ENCODE results near the gene G3BP2.

G3BP2 gene

DNA sequence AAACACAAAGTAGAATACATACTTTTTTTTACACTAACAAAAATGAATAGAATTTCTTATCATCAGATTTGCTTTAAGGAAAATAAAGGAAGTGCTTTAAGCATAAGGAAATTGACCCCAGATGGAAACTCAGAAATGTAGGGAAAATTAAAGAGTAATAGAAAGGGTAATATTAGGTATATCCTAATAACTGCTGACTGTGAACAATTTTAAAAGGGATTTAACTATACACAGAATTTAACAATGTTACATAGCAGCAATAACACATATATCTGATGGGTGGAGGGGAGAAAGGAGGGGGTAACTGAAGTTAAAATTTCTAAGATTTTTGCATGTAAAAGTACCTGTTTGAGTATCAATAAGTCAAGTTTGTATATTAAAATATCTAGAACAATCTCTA lies 51.5 kb downstream of the G3BP2 start:
- H3K4me3 ChIP-seq (ENCODE audit: low read length in 2 of 2), result no peak overlapping the region
- H3K27me3 ChIP-seq (ENCODE audit: control insufficient read depth in 1 of 2, insufficient read depth in 2 of 2, low read length in 2 of 2), result no peaks in the 10 kb centered on the region
- no peak overlapping the region for H3K9ac ChIP-seq (ENCODE audit: low read length in 2 of 2)
- H3K9me3 ChIP-seq (ENCODE audit: control insufficient read depth in 2 of 2, low read length in 2 of 2), result no peaks in the 10 kb centered on the region
- no peaks in the 10 kb centered on the region for H3K4me1 ChIP-seq (ENCODE audit: control insufficient read depth, insufficient read depth, low read length)
- H3K36me3 ChIP-seq (ENCODE audit: control insufficient read depth in 2 of 2, insufficient read depth in 2 of 2, low read length in 2 of 2), result peaks cover 0 to 2% of the 10 kb centered on the region in 2 donors
- H3K27ac ChIP-seq (ENCODE audit: low read length), result no peak overlapping the region

DNA sequence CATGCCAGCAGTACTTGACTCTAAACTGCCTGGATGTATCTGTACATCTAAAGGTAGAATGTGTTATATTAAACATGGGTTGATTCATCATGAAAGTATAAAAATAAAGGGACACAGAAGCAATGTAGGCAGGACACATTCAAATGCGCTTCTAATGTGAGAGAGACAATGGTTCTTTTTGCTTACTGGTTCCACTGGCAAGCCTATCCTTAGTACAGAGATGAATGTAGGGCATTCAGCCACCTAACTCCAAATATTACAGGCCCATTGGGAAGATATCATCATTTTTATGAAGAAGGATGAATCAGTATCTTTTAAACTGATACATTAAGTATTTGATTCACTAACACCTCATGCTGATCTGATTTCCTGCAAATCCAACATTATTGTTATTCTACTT lies 60.9 kb downstream of the G3BP2 start:
- Histone ChIP-seq H3K27me3 (ENCODE audit: control insufficient read depth in 1 of 2, insufficient read depth in 2 of 2, low read length in 2 of 2) (no peaks in the 10 kb centered on the region), H3K4me1 (ENCODE audit: control insufficient read depth, insufficient read depth, low read length) (no peaks in the 10 kb centered on the region), H3K27ac (ENCODE audit: low read length) (no peak overlapping the region), H3K36me3 (ENCODE audit: control insufficient read depth in 2 of 2, insufficient read depth in 2 of 2, low read length in 2 of 2) (no peaks in the 10 kb centered on the region), H3K4me3 (ENCODE audit: low read length in 2 of 2) (no peak overlapping the region), H3K9ac (ENCODE audit: low read length in 2 of 2) (no peak overlapping the region), H3K9me3 (ENCODE audit: control insufficient read depth in 2 of 2, low read length in 2 of 2) (no peaks in the 10 kb centered on the region)

DNA sequence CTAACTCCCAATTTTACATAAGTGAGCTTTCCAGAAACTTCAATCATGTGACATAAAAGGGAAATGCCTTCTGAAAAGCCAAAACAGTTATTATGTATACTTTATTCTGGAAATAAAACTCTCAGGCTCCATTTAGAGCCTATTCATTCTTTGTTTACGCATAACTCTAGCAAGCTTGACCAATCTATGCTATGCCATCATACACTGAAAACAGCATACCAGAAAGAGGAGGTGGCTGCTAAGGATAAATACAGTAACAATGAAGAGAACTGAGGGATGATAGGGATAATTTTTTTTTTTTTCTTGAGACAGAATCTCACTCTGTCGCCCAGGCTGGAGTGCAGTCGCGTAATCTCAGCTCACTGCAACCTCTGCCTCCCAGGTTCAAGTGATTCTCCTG lies 67.3 kb downstream of the G3BP2 start:
- Histone ChIP-seq H3K27ac (ENCODE audit: low read length) (no peak overlapping the region), H3K9me3 (ENCODE audit: control insufficient read depth in 2 of 2, low read length in 2 of 2) (no peaks in the 10 kb centered on the region), H3K36me3 (ENCODE audit: control insufficient read depth in 2 of 2, insufficient read depth in 2 of 2, low read length in 2 of 2) (no peaks in the 10 kb centered on the region), H3K9ac (ENCODE audit: low read length in 2 of 2) (no peak overlapping the region), H3K27me3 (ENCODE audit: control insufficient read depth in 1 of 2, insufficient read depth in 2 of 2, low read length in 2 of 2) (no peaks in the 10 kb centered on the region), H3K4me1 (ENCODE audit: control insufficient read depth, insufficient read depth, low read length) (no peaks in the 10 kb centered on the region), H3K4me3 (ENCODE audit: low read length in 2 of 2) (no peak overlapping the region)

DNA sequence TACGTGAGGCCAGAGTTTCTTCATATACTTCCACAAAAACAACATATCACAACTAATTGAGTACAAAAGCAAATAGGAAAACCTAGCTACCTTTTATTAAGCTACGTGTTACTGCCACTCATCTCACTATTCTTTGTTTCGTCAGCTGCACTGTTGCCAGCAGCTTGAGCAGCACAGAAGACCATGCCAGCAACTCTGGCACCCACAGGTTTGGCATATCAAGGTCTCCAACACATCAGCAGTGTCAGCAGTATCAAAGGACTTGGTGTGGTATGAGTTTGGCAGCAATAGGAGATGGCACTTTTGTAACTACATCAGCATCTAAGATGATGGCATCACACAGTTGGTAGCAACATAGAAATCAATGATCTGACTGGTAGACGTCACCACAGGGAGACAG lies 73.6 kb downstream of the G3BP2 start:
- H3K27me3 ChIP-seq (ENCODE audit: control insufficient read depth in 1 of 2, insufficient read depth in 2 of 2, low read length in 2 of 2), result no peaks in the 10 kb centered on the region
- no peak overlapping the region for H3K4me3 ChIP-seq (ENCODE audit: low read length in 2 of 2)
- no peaks in the 10 kb centered on the region for H3K4me1 ChIP-seq (ENCODE audit: control insufficient read depth, insufficient read depth, low read length)
- H3K9me3 ChIP-seq (ENCODE audit: control insufficient read depth in 2 of 2, low read length in 2 of 2), result no peaks in the 10 kb centered on the region
- H3K36me3 ChIP-seq (ENCODE audit: control insufficient read depth in 2 of 2, insufficient read depth in 2 of 2, low read length in 2 of 2), result peaks cover 6 to 16% of the 10 kb centered on the region in 2 donors
- H3K9ac ChIP-seq (ENCODE audit: low read length in 2 of 2), result no peak overlapping the region
- H3K27ac ChIP-seq (ENCODE audit: low read length), result no peak overlapping the region

DNA sequence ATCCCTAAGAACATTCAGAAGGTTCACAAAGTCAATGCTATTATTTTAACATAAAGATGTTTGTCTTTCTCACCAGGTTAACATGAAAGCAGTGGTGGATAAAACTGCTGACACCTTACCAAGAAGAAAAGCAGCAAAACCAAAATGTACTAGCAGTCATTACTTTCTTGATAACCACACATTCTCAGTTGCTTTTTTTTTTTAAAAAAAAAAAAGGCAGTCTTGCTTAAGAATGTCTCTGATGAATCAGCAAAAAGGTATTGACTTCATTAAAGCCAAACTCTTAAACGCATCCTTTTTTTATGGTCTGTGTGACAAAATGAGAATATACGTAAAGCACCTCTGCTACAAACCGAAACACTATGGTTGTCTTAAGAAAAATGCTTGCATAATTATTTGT lies 74.8 kb downstream of the G3BP2 start:
- no peak overlapping the region for H3K9ac ChIP-seq (ENCODE audit: low read length in 2 of 2)
- H3K27ac ChIP-seq (ENCODE audit: low read length), result no peak overlapping the region

DNA sequence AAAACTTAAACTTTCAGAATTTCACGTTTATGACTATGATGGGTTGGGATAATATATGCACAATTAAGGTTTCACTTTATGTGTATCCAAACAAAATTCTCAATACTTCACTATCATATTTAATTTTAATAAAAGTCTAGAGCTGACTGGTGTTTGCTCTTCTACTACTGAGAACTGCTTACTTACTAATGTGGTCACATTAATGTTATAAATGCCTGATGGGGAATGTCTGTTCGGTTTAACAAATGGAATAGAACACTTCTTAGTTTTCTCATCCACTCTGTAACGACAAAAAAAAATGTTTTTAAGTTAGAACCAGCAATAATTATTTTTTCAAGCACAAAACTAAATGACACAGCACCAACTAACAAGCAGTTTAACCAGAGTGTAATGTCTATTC lies 77.2 kb downstream of the G3BP2 start:
- peaks cover 6 to 19% of the 10 kb centered on the region in 2 donors for H3K36me3 ChIP-seq (ENCODE audit: control insufficient read depth in 2 of 2, insufficient read depth in 2 of 2, low read length in 2 of 2)
- no peak overlapping the region for H3K4me3 ChIP-seq (ENCODE audit: low read length in 2 of 2)
- H3K27ac ChIP-seq (ENCODE audit: low read length), result no peak overlapping the region
- no peaks in the 10 kb centered on the region for H3K9me3 ChIP-seq (ENCODE audit: control insufficient read depth in 2 of 2, low read length in 2 of 2)
- H3K9ac ChIP-seq (ENCODE audit: low read length in 2 of 2), result no peak overlapping the region
- H3K27me3 ChIP-seq (ENCODE audit: control insufficient read depth in 1 of 2, insufficient read depth in 2 of 2, low read length in 2 of 2), result no peaks in the 10 kb centered on the region
- no peaks in the 10 kb centered on the region for H3K4me1 ChIP-seq (ENCODE audit: control insufficient read depth, insufficient read depth, low read length)

More for the DNA sequence above, 74.8 kb downstream of the G3BP2 start:
- Histone ChIP-seq H3K27me3 (ENCODE audit: control insufficient read depth in 1 of 2, insufficient read depth in 2 of 2, low read length in 2 of 2) (no peaks in the 10 kb centered on the region), H3K4me3 (ENCODE audit: low read length in 2 of 2) (no peak overlapping the region), H3K36me3 (ENCODE audit: control insufficient read depth in 2 of 2, insufficient read depth in 2 of 2, low read length in 2 of 2) (peaks cover 6 to 18% of the 10 kb centered on the region in 2 donors), H3K4me1 (ENCODE audit: control insufficient read depth, insufficient read depth, low read length) (no peaks in the 10 kb centered on the region), H3K9me3 (ENCODE audit: control insufficient read depth in 2 of 2, low read length in 2 of 2) (no peaks in the 10 kb centered on the region)

DNA sequence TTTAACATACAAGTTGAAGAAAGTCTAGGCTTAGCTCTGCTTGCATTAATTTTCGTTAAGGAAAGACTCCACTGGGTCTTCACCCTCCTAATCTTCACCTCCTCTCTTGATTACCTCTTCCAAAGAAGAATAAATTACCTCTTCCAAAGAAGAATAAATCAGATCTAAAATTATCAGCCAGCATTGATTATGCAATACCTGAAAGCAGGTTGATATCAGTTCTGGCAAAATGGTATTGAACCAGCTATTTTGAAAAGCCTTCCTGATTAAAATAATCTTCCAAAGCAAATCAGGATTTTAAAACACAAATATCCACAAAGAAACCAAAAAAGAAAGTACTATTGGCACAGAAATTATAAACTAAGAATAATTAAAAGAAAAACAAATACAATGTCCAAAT lies 79.8 kb downstream of the G3BP2 start:
- peaks cover 0 to 12% of the 10 kb centered on the region in 2 donors for H3K36me3 ChIP-seq (ENCODE audit: control insufficient read depth in 2 of 2, insufficient read depth in 2 of 2, low read length in 2 of 2)
- H3K9me3 ChIP-seq (ENCODE audit: control insufficient read depth in 2 of 2, low read length in 2 of 2), result no peaks in the 10 kb centered on the region
- no peaks in the 10 kb centered on the region for H3K4me1 ChIP-seq (ENCODE audit: control insufficient read depth, insufficient read depth, low read length)
- no peak overlapping the region for H3K4me3 ChIP-seq (ENCODE audit: low read length in 2 of 2)
- no peak overlapping the region for H3K9ac ChIP-seq (ENCODE audit: low read length in 2 of 2)
- no peaks in the 10 kb centered on the region for H3K27me3 ChIP-seq (ENCODE audit: control insufficient read depth in 1 of 2, insufficient read depth in 2 of 2, low read length in 2 of 2)
- H3K27ac ChIP-seq (ENCODE audit: low read length), result no peak overlapping the region
